NOMO-1 (cell line): ENCODE data around the gene ANO5.
"Not testable (repeated sequence)": the region's sequence is repeated elsewhere in the genome, so short reads cannot be mapped to it uniquely, and the experiment has no call there.

Source experiments
- DNase-seq, 2 experiments: peaks; one replicate each; lab custom pipeline; 2025; ENCODE audit not compliant: unreplicated experiment in 2 of 2; lab: John Stamatoyannopoulos, UW

ANO5 gene

DNA sequence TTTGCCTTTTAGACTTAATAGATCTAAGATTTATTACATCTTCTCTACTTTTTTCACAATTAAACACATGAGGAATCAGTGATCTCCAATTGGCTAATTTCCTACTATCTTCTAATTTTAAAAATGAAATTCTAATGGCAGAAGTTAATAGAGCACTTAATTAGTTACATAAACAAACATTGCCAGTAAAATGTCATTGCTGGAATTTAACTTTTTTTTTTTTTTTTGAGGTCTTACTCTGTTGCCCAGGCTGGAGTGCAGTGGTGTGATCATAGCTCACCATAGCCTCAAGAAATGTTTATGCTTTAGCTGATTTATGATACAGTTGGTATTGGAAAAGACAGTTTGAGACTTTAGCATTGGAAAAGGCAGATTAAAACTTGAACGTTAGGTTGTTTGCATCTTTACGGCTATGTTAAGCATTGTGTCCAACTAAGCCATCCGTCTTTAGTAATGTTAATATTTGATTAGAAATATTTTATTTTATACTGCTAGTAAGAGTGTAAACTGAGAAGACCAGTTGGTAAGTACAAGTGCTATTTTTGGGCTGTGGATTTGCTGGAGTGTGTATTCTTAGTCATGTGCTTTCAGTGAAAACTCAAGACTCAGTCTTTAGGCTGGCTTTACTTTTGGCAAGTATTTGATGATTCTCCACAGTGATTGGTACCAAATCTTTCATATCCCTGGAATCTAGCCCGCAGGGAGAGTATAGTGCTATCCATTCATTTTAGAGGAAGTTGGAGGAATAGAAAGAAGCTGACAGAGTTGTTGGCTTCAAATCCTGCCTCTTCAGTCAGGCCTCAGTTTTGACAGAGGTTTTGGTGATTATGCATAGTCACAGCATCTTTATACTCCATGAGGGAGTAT lies 4.5 kb downstream of the ANO5 start:
- DNase-seq, result no peak

GRCh38 chr11:22199243-22199642 lies 6.4 kb downstream of the ANO5 start:
- no peak for DNase-seq

DNA sequence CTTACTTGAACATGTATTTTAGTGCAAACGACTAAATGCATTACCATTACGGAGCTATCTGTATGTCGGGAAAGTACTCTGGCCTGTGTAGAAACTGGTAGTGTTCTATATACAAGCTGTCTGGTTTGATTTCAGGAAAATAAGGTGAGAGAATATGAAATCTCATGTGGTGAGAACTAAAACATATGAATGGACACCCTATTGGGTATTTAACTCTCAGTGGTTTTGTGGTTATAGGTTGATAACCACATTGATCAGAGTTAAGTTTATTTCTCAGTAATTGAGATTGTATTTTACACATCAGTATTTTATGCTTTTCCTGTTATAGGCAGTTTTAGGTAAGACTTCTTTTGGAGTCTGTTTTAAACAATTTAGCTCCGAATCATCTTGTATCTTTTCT lies 10.4 kb downstream of the ANO5 start:
- no peak for DNase-seq

DNA sequence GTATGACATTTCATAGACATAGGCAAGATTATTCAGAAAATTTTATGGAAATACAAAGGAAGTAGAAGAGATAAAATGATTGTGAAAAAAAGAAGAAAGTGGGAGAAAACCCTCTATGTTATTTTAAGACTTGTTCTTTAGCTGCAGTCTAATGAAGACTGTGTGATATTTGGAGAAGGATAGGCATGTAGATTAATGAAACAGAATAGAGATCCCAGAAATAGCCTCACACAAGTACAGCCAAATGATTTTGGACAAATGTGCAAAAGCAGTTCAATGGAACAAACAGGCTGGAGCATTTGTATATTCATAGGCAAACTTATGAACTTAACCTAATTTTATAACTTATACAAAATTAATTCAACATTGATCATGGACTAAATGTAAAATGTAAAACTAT lies 14.3 kb downstream of the ANO5 start:
- no peak for DNase-seq

DNA sequence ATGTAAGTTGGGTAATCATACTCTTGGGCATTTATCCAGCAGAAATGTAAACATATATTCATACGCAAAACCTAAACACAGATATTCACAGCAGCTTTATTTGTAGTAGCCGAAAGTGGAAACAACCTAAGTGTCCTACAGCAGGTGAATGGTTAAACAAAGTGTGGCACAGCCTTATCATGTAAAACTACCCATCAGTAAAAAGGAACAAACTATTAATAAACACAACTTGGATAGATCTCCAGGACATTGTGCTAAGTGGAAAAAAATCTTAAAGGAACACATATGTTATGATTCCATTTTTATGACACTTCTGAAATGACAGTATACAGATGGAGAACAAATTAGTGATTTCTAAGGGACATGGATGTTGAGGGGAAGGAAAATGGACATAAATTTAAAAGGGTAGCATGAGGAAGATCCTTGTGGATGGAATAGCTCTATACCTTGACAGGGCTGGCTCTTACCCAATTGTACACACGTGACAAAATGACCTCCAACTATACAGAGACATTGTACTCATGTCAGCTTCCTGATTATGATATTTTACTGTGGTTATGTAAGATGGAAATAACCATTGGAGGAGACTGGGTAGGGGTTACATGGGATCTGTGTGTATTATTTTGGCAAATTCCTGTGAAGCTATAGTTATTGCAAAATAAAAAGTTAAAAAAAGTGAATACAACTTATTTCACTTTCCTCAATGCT lies 15.4 kb downstream of the ANO5 start:
- DNase-seq, result no peak

- no peak for DNase-seq
These were observed 24.1 kb downstream of the ANO5 start for GRCh38 chr11:22216940-22217339.

DNA sequence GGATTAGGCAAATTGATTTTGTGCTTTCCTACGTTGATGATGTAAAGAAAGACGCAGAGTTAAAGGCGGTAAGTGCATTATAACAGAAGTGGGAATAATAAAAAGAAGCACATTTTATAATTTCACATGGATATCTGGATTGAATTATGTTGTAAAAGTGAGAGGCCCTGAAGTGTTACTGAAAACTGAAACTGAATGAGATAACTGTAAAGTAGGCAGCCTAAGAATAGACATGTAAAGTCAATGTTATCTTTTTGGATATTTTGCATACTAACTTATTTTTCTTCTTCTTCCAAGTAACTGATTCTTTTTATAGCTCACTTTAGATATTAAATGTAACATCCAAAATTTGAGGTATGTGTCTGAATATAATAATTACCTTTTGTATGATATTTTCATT lies 28.3 kb downstream of the ANO5 start:
- no peak for DNase-seq

GRCh38 chr11:22225190-22225589 lies 32.3 kb downstream of the ANO5 start:
- DNase-seq, result no peak

DNA sequence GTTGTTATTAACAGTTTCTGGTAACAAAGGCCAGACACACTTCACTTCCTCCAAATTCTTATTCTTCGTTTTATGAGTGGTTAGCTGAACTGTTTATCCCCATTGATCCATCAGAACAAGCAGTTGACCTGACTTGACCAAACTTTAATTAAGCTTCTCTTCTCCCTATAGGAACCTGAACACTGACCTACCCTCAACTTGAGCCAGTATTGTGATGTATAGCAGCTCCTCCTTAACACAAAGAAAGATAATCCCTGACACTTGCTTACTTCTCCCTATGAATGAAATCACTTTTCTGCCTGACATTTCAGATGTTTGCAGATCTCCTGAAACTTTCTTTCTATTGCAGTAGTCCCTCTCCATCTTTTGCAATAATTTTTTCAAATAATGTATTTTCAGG lies 41.9 kb downstream of the ANO5 start:
- no peak for DNase-seq

DNA sequence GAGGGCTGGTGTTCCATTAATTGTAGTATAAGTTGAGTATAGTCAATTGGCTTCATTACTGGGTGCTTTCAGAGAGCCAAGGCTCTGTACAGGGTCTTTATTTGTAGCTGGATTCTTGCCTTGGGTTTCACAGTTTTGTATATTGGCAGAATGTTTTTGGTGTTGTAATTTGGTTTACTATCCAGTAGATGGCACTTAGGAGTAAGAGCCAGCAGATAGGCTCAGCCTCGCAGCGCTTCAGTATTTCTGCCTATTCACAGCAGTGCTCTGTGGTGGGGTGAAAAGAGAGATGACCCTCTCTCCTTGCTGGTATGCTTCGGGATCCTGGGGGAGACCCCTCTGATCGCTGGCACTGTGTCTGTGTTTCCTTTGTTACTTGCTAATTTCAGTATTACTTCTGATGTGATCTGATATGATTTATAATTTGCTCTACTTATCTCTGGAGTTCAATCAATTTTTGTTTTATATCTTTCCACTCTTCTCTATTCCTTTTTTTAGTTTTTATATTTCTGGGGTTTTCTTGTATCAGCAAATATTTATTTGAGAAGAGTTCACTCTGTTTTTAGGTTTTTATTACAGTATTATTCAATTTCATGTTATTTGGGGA lies 52.2 kb downstream of the ANO5 start:
- peak; percentile 27 to 52 for DNase-seq

- no peak for DNase-seq
These were observed 54.1 kb downstream of the ANO5 start for GRCh38 chr11:22246992-22247391.

- DNase-seq, result no peak
These were observed 57.0 kb downstream of the ANO5 start for GRCh38 chr11:22249871-22250270.

DNA sequence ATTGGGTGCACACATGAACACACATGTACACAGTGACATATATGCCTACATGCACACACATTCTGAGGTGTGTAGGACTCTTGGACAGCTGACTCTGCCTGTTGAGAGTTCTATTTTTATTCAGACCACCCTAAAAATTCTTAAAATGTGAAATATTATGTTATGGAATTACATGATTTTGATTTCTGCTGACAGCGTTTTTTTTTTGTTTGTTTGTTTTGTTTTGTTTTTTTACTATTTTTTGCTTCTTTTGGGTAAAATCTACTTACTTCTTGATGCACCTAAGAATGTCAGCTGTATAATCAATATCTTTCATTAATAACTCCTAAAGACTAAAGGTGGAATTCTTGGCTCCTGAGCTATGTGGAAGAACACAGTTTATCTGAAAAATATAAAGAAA lies 64.0 kb downstream of the ANO5 start:
- DNase-seq, result no peak

DNA sequence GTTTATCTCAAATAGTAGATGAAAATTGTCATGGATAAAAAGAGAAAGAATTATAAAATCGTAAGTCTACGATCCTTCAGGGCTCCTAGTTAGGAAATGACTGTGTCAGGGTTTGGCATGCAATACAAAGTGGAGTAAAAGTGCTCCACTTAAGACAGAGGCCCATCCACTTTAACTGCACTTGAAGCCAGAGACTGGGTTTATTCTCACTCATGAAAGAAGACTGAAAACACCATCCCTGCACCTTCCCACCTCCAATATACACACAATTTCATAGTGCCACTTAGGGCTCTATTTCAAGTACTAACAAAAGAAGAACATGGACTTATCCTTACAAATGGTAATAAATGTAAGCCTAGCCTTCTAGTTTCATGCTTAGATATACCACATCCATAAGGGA lies 70.7 kb downstream of the ANO5 start:
- DNase-seq, result no peak

- DNase-seq, result not testable (repeated sequence)
These were observed 76.2 kb downstream of the ANO5 start for GRCh38 chr11:22268983-22269624.

GRCh38 chr11:22273781-22274180 lies 80.9 kb downstream of the ANO5 start:
- no peak for DNase-seq

GRCh38 chr11:22275600-22275999 lies 82.7 kb downstream of the ANO5 start:
- DNase-seq, result peak in 1 of 2 experiments; percentile 29

GRCh38 chr11:22276535-22276934 lies 83.7 kb downstream of the ANO5 start:
- DNase-seq, result no peak

DNA sequence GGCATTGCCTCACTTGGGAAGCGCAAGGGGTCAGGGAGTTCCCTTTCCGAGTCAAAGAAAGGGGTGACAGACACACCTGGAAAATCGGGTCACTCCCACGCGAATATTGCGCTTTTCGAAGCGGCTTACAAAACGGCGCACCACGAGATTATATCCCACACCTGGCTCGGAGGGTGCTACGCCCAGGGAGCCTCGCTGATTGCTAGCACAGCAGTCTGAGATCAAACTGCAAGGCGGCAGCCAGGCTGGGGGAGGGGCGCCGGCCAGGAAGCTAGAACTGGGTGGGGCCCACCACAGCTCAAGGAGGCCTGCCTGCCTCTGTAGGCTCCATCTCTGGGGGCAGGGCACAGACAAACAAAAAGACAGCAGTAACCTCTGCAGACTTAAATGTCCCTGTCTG lies 92.1 kb downstream of the ANO5 start:
- not testable (repeated sequence) for DNase-seq

GRCh38 chr11:22302368-22302767 lies 109.5 kb downstream of the ANO5 start:
- no peak for DNase-seq

- peak in 1 of 2 experiments; percentile 36 for DNase-seq
These were observed 111.6 kb downstream of the ANO5 start for GRCh38 chr11:22304337-22304961.
